Measurements from ENCODE around the gene SVIL.

DNA sequence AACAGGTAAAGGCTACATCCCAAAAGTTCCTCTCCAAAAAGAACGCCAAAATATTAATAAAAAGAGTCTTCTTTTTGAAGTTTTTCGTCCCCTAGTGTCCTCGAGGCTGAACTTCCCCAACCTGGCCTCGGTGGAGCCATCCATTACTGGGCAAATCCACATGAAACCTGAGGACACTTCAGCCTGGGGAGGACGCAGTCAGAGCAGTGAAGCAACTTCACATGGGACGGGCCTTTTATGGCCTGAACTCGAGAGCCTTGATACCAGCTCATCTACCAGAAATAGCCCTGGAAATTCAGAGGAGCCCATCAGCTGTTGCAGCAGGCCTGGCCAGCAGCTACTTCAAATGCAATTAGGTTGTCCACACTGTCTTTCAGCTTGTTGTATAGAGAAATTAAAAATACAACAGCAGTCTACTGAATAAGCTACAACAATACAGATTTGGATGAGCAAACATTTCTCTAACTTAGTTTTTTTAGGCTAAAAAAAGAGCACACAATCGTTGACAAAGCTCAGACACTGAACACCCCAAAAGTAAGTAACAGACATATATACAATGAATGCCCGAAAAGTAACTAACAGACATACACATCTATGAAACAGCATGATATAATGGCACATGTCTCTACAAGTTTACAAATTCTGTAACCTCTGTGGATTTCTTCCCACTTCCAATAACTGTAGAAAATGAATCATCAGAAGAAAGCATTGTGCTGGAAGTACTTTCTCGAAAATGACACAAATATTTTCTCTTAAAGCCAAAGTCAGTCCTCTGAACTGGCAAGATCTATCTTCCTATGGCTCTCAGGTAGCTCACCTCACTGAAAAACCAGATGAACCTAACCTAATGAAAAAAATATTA is at the start of gene SVIL:
- TF ChIP-seq, protein P1, sequence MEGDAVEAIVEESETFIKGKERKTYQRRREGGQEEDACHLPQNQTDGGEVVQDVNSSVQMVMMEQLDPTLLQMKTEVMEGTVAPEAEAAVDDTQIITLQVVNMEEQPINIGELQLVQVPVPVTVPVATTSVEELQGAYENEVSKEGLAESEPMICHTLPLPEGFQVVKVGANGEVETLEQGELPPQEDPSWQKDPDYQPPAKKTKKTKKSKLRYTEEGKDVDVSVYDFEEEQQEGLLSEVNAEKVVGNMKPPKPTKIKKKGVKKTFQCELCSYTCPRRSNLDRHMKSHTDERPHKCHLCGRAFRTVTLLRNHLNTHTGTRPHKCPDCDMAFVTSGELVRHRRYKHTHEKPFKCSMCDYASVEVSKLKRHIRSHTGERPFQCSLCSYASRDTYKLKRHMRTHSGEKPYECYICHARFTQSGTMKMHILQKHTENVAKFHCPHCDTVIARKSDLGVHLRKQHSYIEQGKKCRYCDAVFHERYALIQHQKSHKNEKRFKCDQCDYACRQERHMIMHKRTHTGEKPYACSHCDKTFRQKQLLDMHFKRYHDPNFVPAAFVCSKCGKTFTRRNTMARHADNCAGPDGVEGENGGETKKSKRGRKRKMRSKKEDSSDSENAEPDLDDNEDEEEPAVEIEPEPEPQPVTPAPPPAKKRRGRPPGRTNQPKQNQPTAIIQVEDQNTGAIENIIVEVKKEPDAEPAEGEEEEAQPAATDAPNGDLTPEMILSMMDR (IDR thresholded peaks at IDR 0.05; ENCODE audit: poor library complexity, severe bottlenecking): no peak
- TF ChIP-seq TAF1 (IDR thresholded peaks at IDR 0.05; ENCODE audit: low read depth): no peak
- no peak for TF ChIP-seq RAD21 (conservative IDR thresholded peaks at IDR 0.05)
- no peak for TF ChIP-seq EP300 (conservative IDR thresholded peaks at IDR 0.05; ENCODE audit: poor library complexity, severe bottlenecking)
